Activated naive CD4-positive, alpha-beta T cell treated with anti-CD3 and anti-CD28 coated beads, Interleukin-2, amount 10 ng/mL, durations not matched to agents 7 days and 5 days (primary cell): ENCODE results near the gene NECAB3.

Source experiments
- CTCF ChIA-PET: fragments of 350-600 bp; sonication (Branson Sonifier 250); formaldehyde crosslinking; loops from one replicate; lab custom pipeline; 2021; ENCODE audit warnings: antibody characterized with exemption; lab: Charles Lee
- DNase-seq: peaks from one replicate; pipeline ENCODE4 v3.0.0-alpha.2; 2020
- H3K27ac Mint-ChIP-seq: one replicate; pipeline ENCODE4 v1.8.0; 2021; ENCODE audit warnings: mild to moderate bottlenecking, moderate library complexity, mixed read lengths
- H3K27me3 Mint-ChIP-seq: one replicate; pipeline ENCODE4 v1.8.0; 2021; ENCODE audit warnings: mild to moderate bottlenecking, mixed read lengths
- H3K36me3 Mint-ChIP-seq: one replicate; pipeline ENCODE4 v1.8.0; 2021; ENCODE audit warnings: mixed read lengths
- H3K4me1 Mint-ChIP-seq: one replicate; pipeline ENCODE4 v1.8.0; 2021; ENCODE audit warnings: mixed read lengths
- H3K4me3 Mint-ChIP-seq: one replicate; pipeline ENCODE4 v1.8.0; 2021; ENCODE audit warnings: mild to moderate bottlenecking, moderate library complexity, mixed read lengths
- H3K9me3 Mint-ChIP-seq: one replicate; pipeline ENCODE4 v1.8.0; 2021; ENCODE audit warnings: mixed read lengths

Gene NECAB3, protein sequence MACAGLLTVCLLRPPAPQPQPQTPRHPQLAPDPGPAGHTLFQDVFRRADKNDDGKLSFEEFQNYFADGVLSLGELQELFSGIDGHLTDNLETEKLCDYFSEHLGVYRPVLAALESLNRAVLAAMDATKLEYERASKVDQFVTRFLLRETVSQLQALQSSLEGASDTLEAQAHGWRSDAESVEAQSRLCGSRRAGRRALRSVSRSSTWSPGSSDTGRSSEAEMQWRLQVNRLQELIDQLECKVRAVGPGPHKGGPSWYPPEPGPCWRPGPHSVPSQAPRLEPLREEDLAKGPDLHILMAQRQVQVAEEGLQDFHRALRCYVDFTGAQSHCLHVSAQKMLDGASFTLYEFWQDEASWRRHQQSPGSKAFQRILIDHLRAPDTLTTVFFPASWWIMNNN

DNA sequence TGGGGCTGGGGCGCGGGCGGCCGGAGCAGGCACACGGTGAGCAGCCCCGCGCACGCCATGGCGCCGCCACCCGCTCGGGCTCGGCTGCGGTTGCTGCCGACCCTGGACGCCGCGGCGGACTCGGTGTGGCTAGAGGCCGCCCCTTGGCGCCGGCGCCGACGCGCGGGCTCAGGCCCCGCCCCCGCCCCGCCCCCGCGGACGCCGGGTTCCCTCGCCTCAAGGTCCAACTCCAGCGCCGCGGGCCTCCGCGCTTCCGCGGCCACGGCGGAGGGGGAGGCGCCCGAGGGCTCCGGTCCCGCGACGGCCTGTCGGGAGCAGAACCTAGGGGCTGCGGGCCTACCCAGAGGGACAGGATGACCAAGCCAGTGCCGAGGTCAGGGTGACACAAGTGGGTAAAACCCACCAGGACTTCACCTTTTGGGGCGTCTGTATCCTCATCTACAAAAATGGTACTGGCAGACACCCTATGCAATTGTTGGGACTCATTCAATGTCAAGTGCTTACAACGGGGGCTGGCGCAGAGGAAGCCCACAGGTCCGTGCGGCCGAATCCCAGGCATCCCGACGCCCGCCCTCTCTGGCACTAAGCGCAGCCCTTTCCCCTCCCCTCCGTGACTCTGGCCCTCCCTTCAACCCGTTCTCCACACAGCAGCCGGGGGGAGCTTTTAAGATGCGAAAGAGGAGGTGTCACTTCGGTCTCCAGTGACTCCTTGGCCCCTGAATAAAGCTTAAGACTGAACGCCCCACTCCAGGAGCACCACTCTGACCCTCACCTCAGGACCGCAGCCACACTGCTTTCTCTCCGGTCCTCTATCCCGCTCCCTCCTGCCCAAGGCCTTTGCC is at the start of gene NECAB3:
NECAB3 (minus strand) TSS at position 135 of the 842 bp plus-strand sequence; CDS start at position 59, 76 bp downstream.
- peak; percentile 75 for DNase-seq
- H3K36me3 Mint-ChIP-seq: peaks cover 64% of the 10 kb centered on the region
- CTCF ChIA-PET: interaction anchor here (0.7 kb wide), 1 partner anchor 13 kb away, joined by 3 read pairs; no protein-coding TSS in a partner anchor
- H3K27ac Mint-ChIP-seq: peak within 1 kb of the TSS; percentile 88
- H3K27me3 Mint-ChIP-seq: no peaks in the 10 kb centered on the region
- H3K4me1 Mint-ChIP-seq: peaks cover 74% of the 10 kb centered on the region
- H3K4me3 Mint-ChIP-seq: peak within 1 kb of the TSS; percentile 90
- no peaks in the 10 kb centered on the region for H3K9me3 Mint-ChIP-seq

DNA sequence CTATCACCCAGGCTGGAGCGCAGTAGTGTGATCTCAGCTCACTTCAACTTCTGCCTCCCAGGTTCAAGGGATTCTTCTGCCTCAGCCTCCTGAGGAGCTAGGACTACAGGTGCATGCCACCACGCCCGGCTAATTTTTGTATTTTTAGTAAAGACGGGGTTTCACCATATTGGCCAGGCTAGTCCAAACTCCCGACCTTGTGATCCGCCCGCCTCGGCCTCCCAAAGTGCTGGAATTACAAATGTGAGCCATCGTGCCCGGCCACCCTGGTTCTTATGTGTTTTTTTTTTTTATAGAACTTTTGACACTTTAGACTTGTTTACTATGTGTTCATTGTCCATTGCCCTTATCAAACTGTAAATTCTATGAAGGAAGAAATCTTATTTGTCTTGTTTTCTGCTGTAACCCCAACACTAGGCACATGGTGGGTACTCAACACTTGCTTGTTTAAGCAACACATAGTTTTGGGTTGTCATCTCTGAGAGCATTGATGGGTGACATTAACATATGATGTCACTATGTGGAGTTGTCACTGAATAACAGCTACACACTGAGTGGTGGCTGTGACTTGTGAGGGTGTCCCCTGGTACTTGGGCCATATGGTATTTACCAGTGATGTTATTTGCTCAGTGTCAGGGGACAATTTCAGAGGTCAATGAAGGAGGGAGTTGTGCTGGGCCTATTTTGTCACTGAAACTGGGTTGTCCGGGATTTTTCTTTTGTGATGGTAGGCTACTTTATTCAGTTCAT is 47.3 kb upstream of the NECAB3 start:
- CTCF ChIA-PET: no interaction called here
- peaks cover 24% of the 10 kb centered on the region for H3K4me1 Mint-ChIP-seq
- no peak for DNase-seq
- H3K4me3 Mint-ChIP-seq: no peak overlapping the region
- peak overlapping the region; percentile 45 for H3K27ac Mint-ChIP-seq
- no peaks in the 10 kb centered on the region for H3K9me3 Mint-ChIP-seq
- peaks cover 9% of the 10 kb centered on the region for H3K27me3 Mint-ChIP-seq
- H3K36me3 Mint-ChIP-seq: peaks cover 4% of the 10 kb centered on the region

DNA sequence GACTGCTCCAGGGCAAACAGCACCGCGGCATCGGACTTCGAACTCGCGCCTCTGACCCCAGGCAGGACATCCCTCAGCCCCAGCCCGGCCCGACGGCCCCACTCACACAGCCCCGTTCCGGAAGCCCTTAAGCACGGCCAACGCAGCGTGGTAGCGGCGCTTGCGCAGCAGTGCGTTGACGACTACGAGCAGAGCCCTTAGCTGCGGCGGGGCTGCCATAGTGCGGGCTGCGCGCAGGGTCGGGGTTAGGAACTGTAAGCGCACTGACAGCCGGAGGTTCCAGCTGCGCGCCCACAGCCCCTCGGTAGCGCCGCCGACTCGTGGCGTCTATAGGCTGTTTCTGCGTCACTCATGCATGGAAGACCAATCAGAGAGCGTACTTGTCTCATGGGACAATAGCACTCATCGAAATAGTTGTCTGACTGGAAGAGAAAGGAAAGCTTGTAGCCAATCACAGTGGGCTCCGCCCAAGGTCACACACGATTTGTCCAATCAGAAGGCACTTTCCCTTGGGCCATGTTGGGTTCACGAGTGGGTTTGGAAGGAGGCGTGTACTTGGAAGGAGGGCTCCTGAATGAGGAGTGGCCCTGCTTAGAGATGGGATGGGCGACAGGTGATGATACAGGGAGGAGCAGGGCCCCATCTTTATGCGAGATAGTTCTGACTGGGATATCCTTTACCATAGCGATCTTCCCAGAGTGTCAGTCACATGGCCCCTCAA is 45.9 kb upstream of the NECAB3 start, which contains the start of gene PXMP4:
PXMP4 (minus strand) TSS at position 322 of the 721 bp plus-strand sequence; CDS start at position 219, 103 bp downstream.
- Mint-ChIP-seq H3K36me3 (peaks cover 10% of the 10 kb centered on the region), H3K9me3 (no peaks in the 10 kb centered on the region), H3K27ac (peak within 1 kb of the TSS; percentile 88), H3K4me3 (peak within 1 kb of the TSS; percentile 91), H3K27me3 (peaks cover 4% of the 10 kb centered on the region), H3K4me1 (peaks cover 28% of the 10 kb centered on the region)
- DNase-seq: peak; percentile 94
- CTCF ChIA-PET: interaction anchor here (0.9 to 1.5 kb wide), 4 partner anchors 35 to 196 kb away, joined by 3 to 7 read pairs (median 3); no protein-coding TSS in a partner anchor

DNA sequence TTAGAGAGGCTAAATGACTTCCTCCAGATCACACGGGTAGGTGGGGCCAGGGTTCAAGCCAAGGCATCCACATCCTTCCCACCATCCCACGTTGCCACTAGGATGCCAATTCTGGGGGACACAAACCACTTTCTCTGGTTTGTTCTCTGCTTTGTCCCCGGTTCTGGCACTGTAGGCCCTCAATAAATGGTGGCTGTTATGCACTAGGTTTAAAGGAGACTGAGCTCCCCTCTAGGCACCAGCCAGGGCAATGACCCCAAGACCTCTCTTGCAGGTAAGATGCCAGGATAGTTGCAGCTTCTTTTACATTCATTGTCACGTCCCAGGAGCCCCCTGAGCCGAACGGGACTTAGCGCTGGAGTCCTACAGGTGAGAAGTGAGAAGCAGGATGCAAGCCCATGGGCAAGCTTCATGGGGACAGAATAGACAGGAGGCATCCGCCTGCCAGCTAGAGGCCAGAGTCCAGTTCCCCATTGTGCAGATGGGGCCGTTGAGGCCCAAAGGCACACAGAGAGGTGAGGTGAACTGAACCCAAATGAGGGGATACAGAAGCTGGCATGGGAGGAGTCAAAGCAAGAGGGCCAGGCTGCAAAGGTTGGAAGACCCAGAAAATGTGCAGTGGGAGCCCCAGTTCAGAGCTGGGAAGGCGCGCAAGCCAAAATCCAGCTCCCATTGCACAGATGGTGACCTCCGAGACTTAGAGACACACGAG is 45.2 kb upstream of the NECAB3 start:
- Mint-ChIP-seq H3K36me3 (peaks cover 12% of the 10 kb centered on the region), H3K9me3 (no peaks in the 10 kb centered on the region), H3K4me1 (peaks cover 28% of the 10 kb centered on the region), H3K27me3 (no peaks in the 10 kb centered on the region), H3K4me3 (peak overlapping the region; percentile 91), H3K27ac (peak overlapping the region; percentile 81)
- CTCF ChIA-PET: interaction anchor here (0.9 to 1.5 kb wide), 3 partner anchors 34 to 195 kb away, joined by 3 to 7 read pairs (median 3); no protein-coding TSS in a partner anchor
- no peak for DNase-seq

DNA sequence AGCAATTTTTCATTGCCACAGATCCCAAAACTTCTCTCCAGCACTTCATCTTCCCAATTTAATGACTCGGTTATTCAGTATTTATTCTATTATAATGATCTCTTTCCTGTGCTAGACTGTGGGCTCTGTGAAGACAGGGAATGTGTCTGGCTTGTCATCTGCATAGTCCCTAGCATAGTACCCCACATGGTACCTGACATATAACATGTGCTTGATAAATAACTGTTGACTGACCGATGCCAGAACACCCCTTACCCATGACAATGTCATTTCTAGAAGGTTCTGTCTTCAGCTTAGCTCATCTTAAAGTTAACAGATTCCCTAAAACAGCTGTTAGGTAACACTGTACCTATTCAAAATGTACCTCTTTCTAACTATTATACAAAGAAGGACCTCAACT is 42.3 kb upstream of the NECAB3 start:
- no peak for DNase-seq
- Mint-ChIP-seq H3K9me3 (no peaks in the 10 kb centered on the region), H3K4me3 (no peak overlapping the region), H3K27me3 (no peaks in the 10 kb centered on the region), H3K4me1 (peaks cover 28% of the 10 kb centered on the region), H3K36me3 (peaks cover 34% of the 10 kb centered on the region), H3K27ac (no peak overlapping the region)
- CTCF ChIA-PET: interaction anchor here (0.6 kb wide), 1 partner anchor 381 kb away, joined by 3 read pairs; no protein-coding TSS in a partner anchor

DNA sequence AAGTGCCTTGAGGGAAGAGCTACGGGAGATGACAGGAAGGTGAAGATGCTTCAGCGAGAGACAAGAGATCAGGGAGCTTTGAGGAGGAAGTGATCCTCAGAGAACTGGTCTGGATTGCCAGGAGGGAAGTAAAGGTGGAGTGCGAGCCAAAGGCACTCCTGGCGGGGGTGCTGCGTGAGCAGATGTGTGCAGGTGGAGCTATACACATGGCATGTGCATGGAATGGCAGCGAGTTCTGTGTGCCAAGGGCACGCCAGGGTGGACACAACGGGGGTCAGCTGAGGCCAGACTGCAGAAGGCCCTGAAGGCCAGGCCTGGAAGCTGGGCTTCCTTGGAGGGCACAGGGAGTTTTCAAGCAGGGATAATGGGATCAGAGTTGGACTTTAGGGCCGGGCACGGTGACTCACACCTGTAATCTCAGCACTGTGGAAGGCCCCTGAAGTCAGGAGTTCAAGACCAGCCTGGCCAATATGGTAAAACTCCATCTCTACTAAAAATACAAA is 39.7 kb upstream of the NECAB3 start:
- Mint-ChIP-seq H3K27ac (no peak overlapping the region), H3K4me1 (peaks cover 38% of the 10 kb centered on the region), H3K9me3 (no peaks in the 10 kb centered on the region), H3K36me3 (peaks cover 45% of the 10 kb centered on the region), H3K27me3 (no peaks in the 10 kb centered on the region), H3K4me3 (no peak overlapping the region)
- no peak for DNase-seq
- CTCF ChIA-PET: no interaction called here

DNA sequence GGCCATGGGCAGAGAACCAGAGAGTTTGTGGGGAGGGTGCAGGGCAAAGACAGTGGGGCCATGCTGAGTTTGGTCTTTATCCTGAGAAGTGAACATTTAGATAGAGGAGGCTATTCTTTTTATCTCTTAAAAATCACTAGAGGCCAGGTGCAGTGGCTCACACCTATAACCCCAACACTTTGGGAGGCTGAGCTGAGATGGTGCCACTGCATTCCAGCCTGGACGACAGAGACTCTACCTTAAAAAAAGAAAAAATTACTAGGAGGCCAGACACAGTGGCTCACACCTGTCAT is 37.2 kb upstream of the NECAB3 start:
- Mint-ChIP-seq H3K4me1 (peaks cover 26% of the 10 kb centered on the region), H3K27me3 (no peaks in the 10 kb centered on the region), H3K9me3 (no peaks in the 10 kb centered on the region), H3K27ac (no peak overlapping the region), H3K36me3 (peaks cover 49% of the 10 kb centered on the region), H3K4me3 (no peak overlapping the region)
- CTCF ChIA-PET: no interaction called here
- no peak for DNase-seq

DNA sequence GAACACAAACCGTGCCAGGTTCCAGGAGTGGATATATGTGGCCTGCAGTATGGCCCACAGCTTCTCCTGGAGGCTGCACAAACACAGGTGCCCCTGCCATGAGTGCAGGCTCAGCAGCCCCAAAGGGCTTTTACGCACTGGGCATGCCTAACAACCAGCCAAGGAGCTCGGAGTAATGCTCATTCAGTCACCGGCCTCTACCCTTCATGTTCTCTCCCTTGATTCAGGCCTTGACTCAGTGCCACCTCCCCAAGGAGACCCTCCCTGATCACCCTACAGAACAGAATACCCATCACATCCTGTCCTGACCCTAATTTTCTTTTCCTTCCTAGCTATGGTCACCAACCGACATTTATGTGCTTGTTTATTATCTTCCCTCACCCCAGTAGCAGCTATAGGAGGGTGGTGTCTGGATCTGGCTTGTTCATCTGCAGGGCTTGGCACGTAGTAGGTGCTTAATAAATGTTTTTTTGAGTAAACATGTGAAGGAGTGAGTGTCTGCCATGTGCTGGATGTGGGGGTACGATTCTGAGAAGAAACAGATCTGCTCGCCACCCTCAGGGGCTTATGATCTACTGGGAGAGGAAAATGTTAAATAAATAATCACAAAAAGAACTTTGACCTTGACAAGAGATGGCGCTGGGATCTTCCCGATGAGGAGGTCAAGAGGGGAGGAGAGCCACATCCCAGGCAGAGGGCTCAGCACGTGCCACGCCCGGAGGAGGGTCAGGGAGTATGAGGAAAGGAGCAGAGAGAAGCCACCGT is 36.6 kb upstream of the NECAB3 start:
- H3K9me3 Mint-ChIP-seq: no peaks in the 10 kb centered on the region
- H3K36me3 Mint-ChIP-seq: peaks cover 44% of the 10 kb centered on the region
- peaks cover 23% of the 10 kb centered on the region for H3K4me1 Mint-ChIP-seq
- no peak for DNase-seq
- H3K4me3 Mint-ChIP-seq: no peak overlapping the region
- CTCF ChIA-PET: no interaction called here
- H3K27ac Mint-ChIP-seq: peak overlapping the region; percentile 69
- H3K27me3 Mint-ChIP-seq: no peaks in the 10 kb centered on the region

DNA sequence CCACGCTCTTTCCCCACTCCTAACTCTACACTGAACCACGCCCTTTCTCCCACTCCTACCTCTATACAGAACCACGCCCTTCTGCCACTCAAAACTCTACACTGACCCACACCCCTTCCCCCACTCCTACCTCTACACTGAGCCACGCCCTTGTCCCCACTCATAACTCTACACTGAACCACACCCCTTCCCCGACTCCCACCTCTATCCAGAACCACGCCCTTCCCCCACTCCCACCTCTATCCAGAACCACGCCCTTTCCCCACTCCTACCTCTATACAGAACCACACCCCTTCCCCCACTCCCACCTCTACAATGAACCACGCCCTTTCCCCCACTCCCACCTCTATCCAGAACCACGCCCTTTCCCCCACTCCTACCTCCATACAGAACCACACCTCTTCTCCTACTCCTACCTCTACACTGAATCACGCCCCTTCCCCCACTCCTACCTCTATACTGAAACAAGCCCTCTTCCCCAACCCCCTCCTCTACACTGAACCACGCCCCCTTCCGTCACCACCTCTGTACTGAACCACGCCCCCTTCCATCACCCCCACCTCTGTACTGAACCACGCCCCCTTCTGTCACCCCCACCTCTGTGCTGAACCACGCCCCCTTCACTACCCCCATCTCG is 35.8 kb upstream of the NECAB3 start:
- peaks cover 46% of the 10 kb centered on the region for H3K36me3 Mint-ChIP-seq
- no peaks in the 10 kb centered on the region for H3K9me3 Mint-ChIP-seq
- CTCF ChIA-PET: no interaction called here
- H3K27me3 Mint-ChIP-seq: no peaks in the 10 kb centered on the region
- DNase-seq: no peak
- H3K4me3 Mint-ChIP-seq: no peak overlapping the region
- peaks cover 23% of the 10 kb centered on the region for H3K4me1 Mint-ChIP-seq
- peak overlapping the region; percentile 38 for H3K27ac Mint-ChIP-seq

DNA sequence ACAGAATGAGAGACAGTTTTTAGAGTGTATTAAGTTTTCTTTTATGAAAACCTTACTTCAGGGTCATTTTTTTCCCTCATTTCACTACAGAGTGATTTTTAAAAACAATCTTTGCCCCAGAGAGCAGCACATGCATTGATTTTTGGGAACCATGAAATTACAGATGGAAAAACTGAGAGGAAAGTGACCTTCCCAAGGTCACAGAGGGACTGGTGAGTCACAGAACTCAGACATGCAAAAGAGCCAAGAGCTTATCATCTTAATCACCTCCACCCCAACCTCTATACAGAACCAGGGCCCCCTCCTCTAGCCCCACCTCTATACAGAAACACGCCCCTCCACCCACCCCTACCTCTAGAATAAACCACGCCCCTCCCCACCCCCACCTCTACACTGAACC is 35.2 kb upstream of the NECAB3 start:
- H3K27ac Mint-ChIP-seq: no peak overlapping the region
- H3K4me1 Mint-ChIP-seq: peaks cover 23% of the 10 kb centered on the region
- peaks cover 44% of the 10 kb centered on the region for H3K36me3 Mint-ChIP-seq
- H3K9me3 Mint-ChIP-seq: no peaks in the 10 kb centered on the region
- no peak for DNase-seq
- CTCF ChIA-PET: no interaction called here
- no peaks in the 10 kb centered on the region for H3K27me3 Mint-ChIP-seq
- H3K4me3 Mint-ChIP-seq: no peak overlapping the region

DNA sequence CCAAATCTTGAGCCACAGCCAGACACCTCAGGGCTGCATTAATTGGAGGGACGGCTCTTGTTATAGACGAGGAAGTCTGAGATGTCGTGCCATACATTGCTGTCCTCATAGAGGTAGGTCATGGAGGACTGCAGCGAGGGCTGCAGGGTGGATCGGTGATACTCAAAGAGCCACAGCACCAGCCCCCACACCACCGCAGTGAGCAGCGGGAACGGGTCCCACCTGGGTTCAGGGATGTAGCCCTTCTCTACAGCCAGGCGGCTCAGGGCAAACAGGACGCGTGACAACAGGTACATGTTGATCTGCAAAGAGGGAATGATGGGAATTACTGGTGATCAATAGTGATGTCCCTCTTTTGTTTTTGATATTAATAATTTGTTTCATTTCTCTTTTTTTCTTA is 33.4 kb upstream of the NECAB3 start:
- CTCF ChIA-PET: no interaction called here
- Mint-ChIP-seq H3K4me3 (no peak overlapping the region), H3K4me1 (peaks cover 23% of the 10 kb centered on the region), H3K9me3 (no peaks in the 10 kb centered on the region), H3K27ac (no peak overlapping the region), H3K36me3 (peaks cover 32% of the 10 kb centered on the region), H3K27me3 (no peaks in the 10 kb centered on the region)
- DNase-seq: no peak
